H9 (cell line): ENCODE measurements around the gene PARVB. TPM values are rescaled to one million over a fixed set of nuclear protein-coding genes. Genes with fewer than 3 reads are reported as not detected.

Experiments
- DNase-seq: peaks from one replicate; pipeline ENCODE4 v3.0.0-alpha.2; 2017
- H2AFZ ChIP-seq: one replicate; pipeline ENCODE4 v1.6.1; 2013; ENCODE audit warnings: mild to moderate bottlenecking, low read length, control low read depth, moderate library complexity
- H2AK5ac ChIP-seq: 2 replicates; pipeline ENCODE4 v1.6.1; 2013; ENCODE audit warnings: low read length, control low read depth, mixed read lengths; ENCODE audit not compliant: insufficient read length
- H2BK120ac ChIP-seq: one replicate; pipeline ENCODE4 v1.6.1; 2013; ENCODE audit warnings: low read depth, mild to moderate bottlenecking, low read length, control low read depth, inconsistent platforms; ENCODE audit not compliant: poor library complexity, severe bottlenecking
- H2BK12ac ChIP-seq: 2 replicates; pipeline ENCODE4 v1.6.1; 2013; ENCODE audit warnings: low read length, control low read depth, mixed read lengths, low read depth; ENCODE audit not compliant: insufficient read length
- H2BK15ac ChIP-seq: 2 replicates; pipeline ENCODE4 v1.6.1; 2013; ENCODE audit warnings: low read depth, low read length, control low read depth
- H2BK20ac ChIP-seq: one replicate; pipeline ENCODE4 v1.6.1; 2013; ENCODE audit warnings: low read depth, mild to moderate bottlenecking, low read length, control low read depth, inconsistent platforms; ENCODE audit not compliant: poor library complexity, severe bottlenecking
- H2BK5ac ChIP-seq: 2 replicates; pipeline ENCODE4 v1.6.1; 2013; ENCODE audit warnings: low read length, control low read depth, mixed read lengths; ENCODE audit not compliant: insufficient read length
- H3K14ac ChIP-seq: 2 replicates; pipeline ENCODE4 v1.6.1; 2013; ENCODE audit warnings: low read length, control low read depth; ENCODE audit not compliant: insufficient read depth
- H3K18ac ChIP-seq: 2 replicates; pipeline ENCODE4 v1.6.1; 2013; ENCODE audit warnings: low read depth, mild to moderate bottlenecking, mixed read lengths, low read length, control low read depth; ENCODE audit not compliant: insufficient read length
- H3K23ac ChIP-seq: 2 replicates; pipeline ENCODE4 v1.6.1; 2013; ENCODE audit warnings: low read length, control low read depth, mixed read lengths, low read depth; ENCODE audit not compliant: insufficient read length
- H3K23me2 ChIP-seq: 2 replicates; pipeline ENCODE4 v1.6.1; 2013; ENCODE audit warnings: low read depth, mild to moderate bottlenecking, mixed read lengths, low read length, control low read depth; ENCODE audit not compliant: insufficient read length, poor library complexity, severe bottlenecking
- H3K27ac ChIP-seq: 2 replicates; pipeline ENCODE4 v1.5.1; 2013; ENCODE audit warnings: low read length, control low read depth, mixed read lengths, low read depth; ENCODE audit not compliant: insufficient read length
- H3K27me3 ChIP-seq: 2 replicates; pipeline ENCODE4 v1.6.1; 2013; ENCODE audit warnings: low read length, control low read depth, inconsistent platforms; ENCODE audit not compliant: insufficient read depth
- H3K4ac ChIP-seq: 2 replicates; pipeline ENCODE4 v1.6.1; 2013; ENCODE audit warnings: low read depth, mild to moderate bottlenecking, control low read depth, inconsistent platforms, low read length, moderate library complexity
- H3K4me1 ChIP-seq: 2 replicates; pipeline ENCODE4 v1.6.1; 2013; ENCODE audit warnings: low read length, control low read depth, inconsistent platforms; ENCODE audit not compliant: insufficient read depth
- H3K4me2 ChIP-seq: 2 replicates; pipeline ENCODE4 v1.6.1; 2013; ENCODE audit warnings: low read length, control low read depth, mixed read lengths; ENCODE audit not compliant: insufficient read length, insufficient read depth
- H3K56ac ChIP-seq: 2 replicates; pipeline ENCODE4 v1.6.1; 2013; ENCODE audit warnings: low read depth, mild to moderate bottlenecking, mixed read lengths, low read length, control low read depth; ENCODE audit not compliant: insufficient read length
- H3K79me1 ChIP-seq: 2 replicates; pipeline ENCODE4 v1.6.1; 2013; ENCODE audit warnings: low read depth, mild to moderate bottlenecking, moderate library complexity, low read length, control low read depth, inconsistent platforms; ENCODE audit not compliant: insufficient read depth, poor library complexity, severe bottlenecking
- H3K79me2 ChIP-seq: 2 replicates; pipeline ENCODE4 v1.6.1; 2013; ENCODE audit warnings: low read length, control low read depth, inconsistent platforms; ENCODE audit not compliant: insufficient read depth
- H3K9ac ChIP-seq: 2 replicates; pipeline ENCODE4 v1.6.1; 2013; ENCODE audit warnings: low read length, control low read depth, mixed read lengths; ENCODE audit not compliant: insufficient read length; ENCODE audit errors: extremely low read depth
- H3K9me3 ChIP-seq: one replicate; pipeline ENCODE4 v1.6.1; 2013; ENCODE audit warnings: low read depth, low read length, inconsistent platforms; ENCODE audit not compliant: control insufficient read depth
- H3T11ph ChIP-seq: one replicate; pipeline ENCODE4 v1.6.1; 2013; ENCODE audit warnings: mild to moderate bottlenecking, low read length, control low read depth, inconsistent platforms
- H4K20me1 ChIP-seq: one replicate; pipeline ENCODE4 v1.6.1; 2013; ENCODE audit not compliant: control insufficient read depth, insufficient read length, insufficient read depth
- H4K5ac ChIP-seq: 2 replicates; pipeline ENCODE4 v1.6.1; 2013; ENCODE audit warnings: low read depth, mild to moderate bottlenecking, mixed read lengths, low read length, control low read depth; ENCODE audit not compliant: insufficient read length
- H4K8ac ChIP-seq: replicated peaks from 2 replicates; pipeline ENCODE4 v1.6.1; 2013; ENCODE audit warnings: low read length, control low read depth, mixed read lengths, low read depth; ENCODE audit not compliant: insufficient read length
- H4K91ac ChIP-seq: 2 replicates; pipeline ENCODE4 v1.6.1; 2013; ENCODE audit warnings: low read depth, mild to moderate bottlenecking, moderate library complexity, mixed read lengths, low read length, control low read depth; ENCODE audit not compliant: insufficient read length
- H3K27ac Mint-ChIP-seq, 3 experiments: 2 replicates in 2 of 3; 3 replicates in 1 of 3; pipeline ENCODE4 v1.8.0; 2020 to 2021; ENCODE audit warnings: mixed read lengths in 3 of 3, mild to moderate bottlenecking in 1 of 3, moderate library complexity in 1 of 3
- H3K27me3 Mint-ChIP-seq: 2 replicates; pipeline ENCODE4 v1.8.0; 2021; ENCODE audit warnings: low read depth, mild to moderate bottlenecking, moderate library complexity, mixed read lengths
- H3K36me3 Mint-ChIP-seq, 3 experiments: 2 replicates in 2 of 3; 3 replicates in 1 of 3; pipeline ENCODE4 v1.8.0; 2020 to 2021; ENCODE audit warnings: low read depth in 3 of 3, mixed read lengths in 3 of 3; ENCODE audit not compliant: insufficient read depth in 1 of 3
- H3K4me1 Mint-ChIP-seq, 2 experiments: 2 replicates each; pipeline ENCODE4 v1.8.0; 2020; ENCODE audit warnings: mixed read lengths in 2 of 2
- H3K4me3 Mint-ChIP-seq, 2 experiments: 2 replicates in 1 of 2; 3 replicates in 1 of 2; pipeline ENCODE4 v1.8.0; 2020 to 2021; ENCODE audit warnings: mild to moderate bottlenecking in 2 of 2, mixed read lengths in 2 of 2, moderate library complexity in 1 of 2
- H3K9me3 Mint-ChIP-seq, 2 experiments: 2 replicates in 1 of 2; 3 replicates in 1 of 2; pipeline ENCODE4 v1.8.0; 2020; ENCODE audit warnings: mild to moderate bottlenecking in 2 of 2, mixed read lengths in 2 of 2, moderate library complexity in 1 of 2
- WGBS: extraction: QIAGEN DNeasy Blood & Tissue Kit; methylation state at CpG from one replicate; pipeline ENCODE4 v1.1.7; 2013; ENCODE audit warnings: missing lambda C conversion rate, low lambda C conversion rate, mixed read lengths; ENCODE audit not compliant: insufficient read length; ENCODE audit errors: extremely low coverage; 5-methylcytosine and 5-hydroxymethylcytosine counted together
- total RNA-seq: library from RNA; stranded (reverse); gene quantifications from 2 replicates; pipeline ENCODE4 v1.2.1, GENCODE V29; 2021
- TF ChIP-seq, protein P1 (sequence below): fragments of 200-600 bp; sonication (generic); conservative IDR thresholded peaks from 3 replicates; pipeline ENCODE4 v1.8.0; 2021; ENCODE audit warnings: antibody characterized with exemption, mild to moderate bottlenecking

PARVB gene
- total RNA-seq, 1 experiment from 2014 or later = 15.6 TPM

DNA sequence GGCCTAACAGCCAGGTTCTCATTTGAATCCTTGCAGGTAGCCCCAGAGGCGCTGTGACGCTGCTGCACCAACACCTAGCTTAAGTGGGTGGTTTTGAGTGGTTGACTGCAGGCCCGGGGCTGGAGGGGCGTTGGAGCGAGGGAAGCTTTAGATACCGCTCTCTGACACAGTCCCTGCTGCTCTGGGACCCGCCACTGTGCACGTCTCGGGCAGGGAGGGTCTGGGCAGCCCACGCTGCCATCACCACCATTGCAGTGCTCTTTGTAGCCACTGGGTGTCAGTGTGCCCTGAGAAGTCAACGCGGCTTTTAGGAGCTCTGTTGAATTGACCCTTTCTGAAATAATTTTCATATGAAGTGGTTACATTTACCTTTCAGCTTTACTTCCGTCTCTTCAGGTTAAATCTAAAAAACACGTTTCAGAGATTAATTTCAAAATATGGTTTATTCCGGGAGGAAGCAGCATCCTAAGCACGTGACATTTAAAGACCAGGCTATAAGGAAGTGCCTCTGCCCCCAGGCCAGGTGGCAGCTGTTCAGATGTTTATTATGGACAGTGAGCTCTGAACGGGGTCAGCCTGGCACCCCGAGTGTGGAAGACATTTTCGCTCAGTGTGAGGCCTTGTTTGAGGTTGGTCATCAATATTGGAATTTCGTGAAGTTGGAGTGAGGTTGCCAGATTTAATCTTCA is 30.9 kb upstream of the PARVB start:
- TF ChIP-seq, protein P1, sequence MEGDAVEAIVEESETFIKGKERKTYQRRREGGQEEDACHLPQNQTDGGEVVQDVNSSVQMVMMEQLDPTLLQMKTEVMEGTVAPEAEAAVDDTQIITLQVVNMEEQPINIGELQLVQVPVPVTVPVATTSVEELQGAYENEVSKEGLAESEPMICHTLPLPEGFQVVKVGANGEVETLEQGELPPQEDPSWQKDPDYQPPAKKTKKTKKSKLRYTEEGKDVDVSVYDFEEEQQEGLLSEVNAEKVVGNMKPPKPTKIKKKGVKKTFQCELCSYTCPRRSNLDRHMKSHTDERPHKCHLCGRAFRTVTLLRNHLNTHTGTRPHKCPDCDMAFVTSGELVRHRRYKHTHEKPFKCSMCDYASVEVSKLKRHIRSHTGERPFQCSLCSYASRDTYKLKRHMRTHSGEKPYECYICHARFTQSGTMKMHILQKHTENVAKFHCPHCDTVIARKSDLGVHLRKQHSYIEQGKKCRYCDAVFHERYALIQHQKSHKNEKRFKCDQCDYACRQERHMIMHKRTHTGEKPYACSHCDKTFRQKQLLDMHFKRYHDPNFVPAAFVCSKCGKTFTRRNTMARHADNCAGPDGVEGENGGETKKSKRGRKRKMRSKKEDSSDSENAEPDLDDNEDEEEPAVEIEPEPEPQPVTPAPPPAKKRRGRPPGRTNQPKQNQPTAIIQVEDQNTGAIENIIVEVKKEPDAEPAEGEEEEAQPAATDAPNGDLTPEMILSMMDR = peak; percentile 98
- no peak overlapping the region for H2BK5ac ChIP-seq
- H3K79me1 ChIP-seq = no peaks in the 10 kb centered on the region
- no peak overlapping the region for H2BK120ac ChIP-seq
- no peaks in the 10 kb centered on the region for H3K9me3 ChIP-seq
- no peaks in the 10 kb centered on the region for H3K23me2 ChIP-seq
- H3K23ac ChIP-seq = no peak overlapping the region
- H3K27ac Mint-ChIP-seq = no peak overlapping the region; a peak in 1 of 7 replicates
- no peak overlapping the region for H3K4me2 ChIP-seq
- H2AFZ ChIP-seq = no peak overlapping the region
- no peak overlapping the region for H4K91ac ChIP-seq
- H3K36me3 Mint-ChIP-seq = peaks cover 18 to 81% (median 80%) of the 10 kb centered on the region in 3 experiments; a peak in 6 of 7 replicates
- peak; percentile 83 for DNase-seq
- H3K56ac ChIP-seq = no peak overlapping the region
- no peak overlapping the region for H3K14ac ChIP-seq
- no peaks in the 10 kb centered on the region for H3K79me2 ChIP-seq
- no peak overlapping the region for H3K9ac ChIP-seq
- H4K5ac ChIP-seq = no peak overlapping the region
- no peak overlapping the region for H2BK12ac ChIP-seq
- H3K4me3 Mint-ChIP-seq = no peak overlapping the region
- H3T11ph ChIP-seq = no peak overlapping the region
- no peak overlapping the region for H2BK15ac ChIP-seq
- H3K27me3 Mint-ChIP-seq = no peaks in the 10 kb centered on the region
- H3K4me1 Mint-ChIP-seq = peaks cover 4 to 8% of the 10 kb centered on the region in 2 experiments; a peak in 3 of 4 replicates
- H4K8ac ChIP-seq = no peak overlapping the region
- H2AK5ac ChIP-seq = no peak overlapping the region
- no peak overlapping the region for H3K4ac ChIP-seq
- peaks cover 4% of the 10 kb centered on the region for H4K20me1 ChIP-seq
- H3K9me3 Mint-ChIP-seq = no peaks in the 10 kb centered on the region
- H3K27me3 ChIP-seq = no peaks in the 10 kb centered on the region
- no peak overlapping the region for H3K18ac ChIP-seq
- H3K4me1 ChIP-seq = no peaks in the 10 kb centered on the region
- H2BK20ac ChIP-seq = no peak overlapping the region
- no CpG with 5 or more reads among the region's 20 CpGs for WGBS
- no peak overlapping the region for H3K27ac ChIP-seq
